HG02759 (cell line): Measurements from ENCODE around the gene OGFR.

Source experiments
- ATAC-seq: cut with Tn5 transposase; IDR thresholded peaks from one replicate; pipeline ENCODE4 v1.9.1; 2021; ENCODE audit warnings: mild to moderate bottlenecking, moderate library complexity; ENCODE audit not compliant: unreplicated experiment

The OGFR gene

GRCh38 chr20:62814060-62814708, 9.5 kb downstream of the OGFR start:
- ATAC-seq: no peak

DNA sequence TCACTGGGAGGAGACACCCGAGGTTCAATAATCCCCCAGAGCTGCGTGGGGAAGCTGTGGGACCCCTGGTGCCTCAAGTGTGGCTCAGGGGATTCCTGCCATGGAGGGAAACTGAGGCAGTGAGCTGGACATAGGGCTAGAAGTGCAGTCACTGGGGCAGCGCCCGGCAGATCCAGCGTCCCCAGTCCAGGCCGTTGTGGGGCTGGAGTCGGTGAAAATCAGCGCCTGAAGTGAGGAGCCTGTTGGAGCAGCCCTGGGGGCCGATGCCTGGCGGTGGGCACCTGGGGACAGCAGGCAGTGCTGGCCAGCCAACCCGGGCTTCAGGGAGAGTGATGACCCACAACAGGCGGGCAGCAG, 10.1 kb downstream of the OGFR start:
- ATAC-seq: no peak

- ATAC-seq: no peak
These were observed 10.7 kb downstream of the OGFR start for GRCh38 chr20:62815066-62815991.

- no peak for ATAC-seq
These were observed 11.6 kb downstream of the OGFR start for GRCh38 chr20:62816031-62816883.

- no peak for ATAC-seq
These were observed 12.5 kb downstream of the OGFR start, which contains the start of gene COL9A3 for GRCh38 chr20:62816884-62817873. TSS of gene COL9A3 (plus strand) at chr20:62817050. CDS start at chr20:62817065, 15 bp downstream.

- no peak for ATAC-seq
These were observed 13.4 kb downstream of the OGFR start for GRCh38 chr20:62817975-62818591.

DNA sequence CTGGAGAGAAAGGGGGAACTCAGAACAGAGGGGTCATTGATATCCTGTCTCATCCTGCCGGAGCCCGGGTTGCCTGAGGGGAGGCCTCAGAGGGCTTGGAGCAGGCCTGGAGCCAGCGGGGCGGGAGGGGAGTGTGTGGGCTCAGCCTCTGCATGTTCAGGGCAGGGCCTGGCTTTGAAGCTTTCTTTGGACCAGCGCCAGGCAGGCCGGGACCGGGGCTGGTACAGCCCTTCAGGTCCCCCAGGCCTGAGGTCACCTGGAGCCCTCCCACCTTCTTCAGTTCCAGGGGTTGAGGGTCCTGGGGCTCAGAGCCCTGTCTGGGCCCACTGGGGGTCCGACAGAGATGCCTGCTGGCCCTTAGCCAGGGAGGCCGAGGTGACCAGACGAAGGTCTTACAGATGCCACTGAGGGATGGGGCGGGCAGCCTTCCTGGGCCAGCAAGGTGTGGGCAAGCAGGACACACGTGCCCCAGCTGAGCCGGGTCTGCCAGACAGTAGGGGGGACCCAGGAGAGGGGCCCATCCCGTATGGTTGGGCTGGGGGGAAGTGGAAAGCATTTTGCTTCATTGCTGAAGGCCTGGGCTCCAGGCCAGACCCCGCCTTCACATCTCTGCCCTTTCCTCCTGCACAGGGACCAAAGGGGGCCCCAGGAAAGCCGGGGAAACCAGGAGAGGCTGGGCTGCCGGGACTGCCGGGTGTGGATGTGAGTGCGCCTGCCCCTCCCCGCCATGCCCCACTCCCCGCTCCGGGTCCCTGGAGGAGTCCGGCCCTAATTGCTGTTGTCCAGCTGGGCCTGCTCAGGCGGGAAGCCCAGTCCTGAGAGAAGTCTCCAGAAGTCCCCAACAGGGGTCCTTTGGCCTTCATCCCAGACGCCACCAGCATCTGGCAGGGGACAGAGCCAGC, 14.2 kb downstream of the OGFR start:
- ATAC-seq: no peak

- no peak for ATAC-seq
These were observed 15.0 kb downstream of the OGFR start for GRCh38 chr20:62819494-62820174.

DNA sequence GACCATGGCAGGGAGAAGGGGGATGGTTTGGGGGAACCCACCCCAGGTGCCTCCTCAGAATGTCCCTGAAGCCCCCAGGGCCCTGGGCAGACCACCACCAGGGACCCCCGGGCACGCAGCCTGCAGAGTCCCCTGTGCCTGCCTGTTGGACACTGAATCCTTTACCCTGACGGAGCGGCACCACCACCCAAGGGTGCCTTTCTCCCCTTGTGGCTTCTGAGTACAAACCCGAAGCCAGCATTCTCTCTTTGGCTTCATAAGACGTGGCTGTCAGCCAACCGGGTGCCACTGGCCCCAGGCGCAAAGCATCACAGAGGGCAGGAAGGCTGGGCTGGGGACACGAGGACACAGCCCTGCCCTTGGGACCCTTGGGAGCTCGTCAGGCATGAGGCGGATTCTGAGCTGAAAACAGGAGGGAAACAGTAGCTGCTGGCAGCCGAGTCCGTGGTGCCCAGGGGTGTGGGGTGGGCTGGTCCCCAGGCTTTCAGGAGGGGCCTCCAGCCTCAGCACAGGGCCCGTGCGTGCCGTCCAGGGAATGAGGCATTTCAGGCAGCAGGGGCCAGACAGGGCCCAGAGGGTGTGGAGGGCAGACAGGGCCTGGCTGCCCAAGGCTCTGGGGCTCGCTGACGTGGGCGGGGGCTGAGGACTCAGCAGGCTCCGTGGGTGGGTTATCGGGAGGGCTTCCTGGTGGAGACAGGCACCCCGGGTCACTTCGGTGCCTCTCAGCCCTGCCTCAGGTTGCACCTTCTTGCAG, 15.8 kb downstream of the OGFR start:
- no peak for ATAC-seq

DNA sequence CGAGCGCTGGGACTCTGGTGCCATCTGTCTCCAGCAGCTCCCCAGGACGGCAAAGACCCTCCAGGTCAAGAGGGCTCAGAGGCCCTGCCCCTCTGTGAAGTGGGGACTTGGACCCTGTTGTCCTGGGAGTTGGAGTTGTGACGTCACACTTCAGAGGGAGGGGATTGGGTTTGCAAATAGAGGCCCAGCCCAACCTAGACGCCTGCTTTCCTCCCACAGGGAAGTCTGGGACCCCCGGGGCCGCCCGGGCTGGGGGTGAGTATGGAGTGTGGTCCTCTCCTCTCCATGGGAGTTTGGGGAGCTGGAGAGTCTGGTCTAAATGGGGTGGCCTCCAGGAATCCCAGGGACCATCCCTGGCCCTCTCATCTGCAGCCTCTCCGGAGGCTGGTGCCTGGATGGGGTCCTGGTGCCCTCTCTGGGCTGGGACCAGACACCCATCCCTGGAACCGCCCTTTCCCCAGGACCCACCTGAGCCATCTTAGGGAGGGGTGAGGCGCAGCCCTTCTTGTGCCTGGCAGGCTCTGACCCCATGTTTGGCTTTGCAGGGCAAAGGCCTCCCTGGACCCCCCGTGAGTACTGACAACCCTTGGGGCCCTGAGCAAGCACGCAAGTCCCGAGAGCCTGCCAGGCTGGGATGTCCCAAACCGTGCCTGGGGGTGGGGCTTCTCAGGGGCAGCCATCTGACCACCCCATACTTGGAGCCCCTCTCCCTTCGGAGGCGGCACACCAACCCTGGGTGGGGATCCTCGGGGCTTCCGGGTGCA, 16.5 kb downstream of the OGFR start:
- no peak for ATAC-seq

- ATAC-seq: no peak
These were observed 17.1 kb downstream of the OGFR start for GRCh38 chr20:62821726-62822210.

GRCh38 chr20:62822239-62822787, 17.7 kb downstream of the OGFR start:
- ATAC-seq: no peak

DNA sequence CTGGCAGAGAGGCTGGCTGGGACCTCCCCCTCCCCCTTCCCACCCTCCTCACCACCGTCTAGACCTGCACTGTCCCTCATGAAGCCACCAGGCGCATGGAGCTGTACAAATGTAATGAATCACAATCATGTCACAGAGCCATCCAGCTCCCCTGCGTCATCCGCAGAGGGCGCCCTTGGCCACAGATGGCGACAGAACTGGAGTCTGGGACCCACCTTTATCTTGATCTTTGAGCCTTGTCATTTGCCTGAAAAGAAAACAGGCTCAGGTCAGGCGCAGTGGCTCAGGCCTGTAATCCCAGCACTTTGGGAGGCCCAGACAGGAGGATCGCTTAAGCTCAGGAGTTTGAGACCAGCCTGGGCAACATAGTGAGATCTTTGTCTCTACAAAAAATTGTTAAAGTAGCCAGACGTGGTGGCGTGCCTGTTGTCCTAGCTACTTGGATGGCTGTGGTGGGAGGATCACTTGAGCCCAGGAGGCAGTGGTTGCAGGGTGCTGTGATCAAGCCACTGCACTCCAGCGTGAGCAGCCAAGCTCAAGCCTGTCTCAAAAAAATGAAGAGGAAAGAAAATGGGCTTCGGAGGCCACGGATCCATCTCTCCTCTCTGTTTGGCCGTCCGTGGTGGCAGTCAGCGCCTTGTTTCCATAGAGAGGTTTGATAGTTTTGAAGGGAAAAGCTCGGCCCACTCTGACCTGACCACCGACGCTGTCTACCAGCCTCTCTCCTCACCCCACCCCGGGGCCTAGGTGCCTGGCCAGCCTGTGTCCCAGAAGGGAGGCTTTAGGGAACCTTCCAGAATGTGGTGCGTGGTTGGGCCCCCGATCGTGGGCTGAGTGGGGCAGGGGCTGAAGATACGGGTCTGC, 18.4 kb downstream of the OGFR start:
- peak; percentile 33 for ATAC-seq

DNA sequence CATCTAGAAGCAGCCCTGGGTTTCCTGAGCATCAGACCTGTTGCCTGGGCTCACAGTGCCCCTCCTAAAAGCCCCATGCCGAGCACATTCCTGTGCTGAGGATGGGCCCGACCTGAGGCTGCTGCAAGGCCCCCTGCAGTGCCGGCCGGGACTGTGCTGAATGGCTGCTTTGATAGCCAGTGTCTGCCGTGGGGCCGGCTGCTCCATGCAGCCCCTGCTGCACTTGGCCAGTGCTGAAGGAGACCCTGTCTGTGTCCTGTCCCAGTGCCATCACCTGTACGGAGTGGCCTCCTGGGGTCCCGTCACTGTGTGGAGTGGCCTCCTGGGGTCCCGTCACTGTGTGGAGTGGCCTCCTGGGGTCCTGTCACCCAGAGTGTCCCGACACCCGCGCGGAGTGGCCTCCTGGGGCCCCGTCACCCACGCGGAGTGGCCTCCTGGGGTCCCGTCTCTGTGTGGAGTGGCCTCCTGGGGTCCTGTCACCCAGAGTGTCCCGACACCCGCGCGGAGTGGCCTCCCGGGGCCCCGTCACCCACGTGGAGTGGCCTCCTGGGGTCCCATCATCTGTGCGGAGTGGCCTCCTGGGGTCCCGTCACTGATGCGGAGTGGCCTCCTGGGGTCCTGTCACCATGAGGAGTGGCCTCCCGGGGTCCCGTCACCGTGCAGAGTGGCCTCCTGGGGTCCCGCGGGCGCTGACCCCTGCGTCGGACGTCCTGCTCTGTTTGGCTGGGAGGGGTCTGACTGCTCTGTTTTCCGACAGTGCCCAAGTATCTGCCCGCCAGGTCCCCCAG, 19.2 kb downstream of the OGFR start:
- ATAC-seq: no peak
